Measurements from ENCODE around the gene MAPK8IP2.

MAPK8IP2 gene

GRCh38 chr22:50576806-50577696, 23.5 kb upstream of the MAPK8IP2 start:
- Histone ChIP-seq H3K36me3 (ENCODE audit: control insufficient read depth, insufficient read depth, low read length) (peaks cover 57% of the 10 kb centered on the region), H3K9ac (ENCODE audit: low read length) (no peak overlapping the region), H3K27ac (ENCODE audit: low read depth, low read length) (no peak overlapping the region), H3K27me3 (ENCODE audit: control insufficient read depth, insufficient read depth, low read length) (no peaks in the 10 kb centered on the region), H3K9me3 (ENCODE audit: control insufficient read depth, insufficient read depth, low read depth, low read length) (no peaks in the 10 kb centered on the region), H3K4me1 (ENCODE audit: control insufficient read depth, insufficient read depth, low read length) (peaks cover 4% of the 10 kb centered on the region; the same call in 1 of the 2 replicates), H3K4me3 (ENCODE audit: low read depth, low read length) (no peak overlapping the region)

- peaks cover 52% of the 10 kb centered on the region for H3K36me3 ChIP-seq (ENCODE audit: control insufficient read depth, insufficient read depth, low read length)
- no peaks in the 10 kb centered on the region for H3K9me3 ChIP-seq (ENCODE audit: control insufficient read depth, insufficient read depth, low read depth, low read length)
- no peaks in the 10 kb centered on the region for H3K27me3 ChIP-seq (ENCODE audit: control insufficient read depth, insufficient read depth, low read length)
- H3K4me1 ChIP-seq (ENCODE audit: control insufficient read depth, insufficient read depth, low read length) = peaks cover 4% of the 10 kb centered on the region; the same call in 1 of the 2 replicates
- H3K9ac ChIP-seq (ENCODE audit: low read length) = no peak overlapping the region
- no peak overlapping the region for H3K4me3 ChIP-seq (ENCODE audit: low read depth, low read length)
- no peak overlapping the region for H3K27ac ChIP-seq (ENCODE audit: low read depth, low read length)
These were observed 23.0 kb upstream of the MAPK8IP2 start for GRCh38 chr22:50577697-50577986.

GRCh38 chr22:50577987-50578775, 22.4 kb upstream of the MAPK8IP2 start, which contains the start of gene CPT1B:
Gene CPT1B, minus strand, starts transcription at chr22:50578427. Its CDS starts 512 bp downstream, at chr22:50577915.
- no peak within 1 kb of the TSS for H3K9ac ChIP-seq (ENCODE audit: low read length)
- no peak within 1 kb of the TSS for H3K4me3 ChIP-seq (ENCODE audit: low read depth, low read length)
- H3K36me3 ChIP-seq (ENCODE audit: control insufficient read depth, insufficient read depth, low read length) = peaks cover 47% of the 10 kb centered on the region
- H3K9me3 ChIP-seq (ENCODE audit: control insufficient read depth, insufficient read depth, low read depth, low read length) = no peaks in the 10 kb centered on the region
- no peaks in the 10 kb centered on the region for H3K27me3 ChIP-seq (ENCODE audit: control insufficient read depth, insufficient read depth, low read length)
- H3K27ac ChIP-seq (ENCODE audit: low read depth, low read length) = no peak within 1 kb of the TSS
- H3K4me1 ChIP-seq (ENCODE audit: control insufficient read depth, insufficient read depth, low read length) = peaks cover 4% of the 10 kb centered on the region; the same call in 1 of the 2 replicates

GRCh38 chr22:50578776-50579310, 21.8 kb upstream of the MAPK8IP2 start:
- Histone ChIP-seq H3K9ac (ENCODE audit: low read length) (no peak overlapping the region), H3K27ac (ENCODE audit: low read depth, low read length) (no peak overlapping the region), H3K9me3 (ENCODE audit: control insufficient read depth, insufficient read depth, low read depth, low read length) (no peaks in the 10 kb centered on the region), H3K36me3 (ENCODE audit: control insufficient read depth, insufficient read depth, low read length) (peaks cover 40% of the 10 kb centered on the region), H3K4me1 (ENCODE audit: control insufficient read depth, insufficient read depth, low read length) (peaks cover 6% of the 10 kb centered on the region; the same call in 1 of the 2 replicates), H3K27me3 (ENCODE audit: control insufficient read depth, insufficient read depth, low read length) (no peaks in the 10 kb centered on the region), H3K4me3 (ENCODE audit: low read depth, low read length) (no peak overlapping the region)

- peaks cover 6% of the 10 kb centered on the region; the same call in 1 of the 2 replicates for H3K4me1 ChIP-seq (ENCODE audit: control insufficient read depth, insufficient read depth, low read length)
- peaks cover 32% of the 10 kb centered on the region for H3K36me3 ChIP-seq (ENCODE audit: control insufficient read depth, insufficient read depth, low read length)
- H3K9me3 ChIP-seq (ENCODE audit: control insufficient read depth, insufficient read depth, low read depth, low read length) = no peaks in the 10 kb centered on the region
- no peak overlapping the region for H3K9ac ChIP-seq (ENCODE audit: low read length)
- H3K27ac ChIP-seq (ENCODE audit: low read depth, low read length) = no peak overlapping the region
- H3K4me3 ChIP-seq (ENCODE audit: low read depth, low read length) = no peak overlapping the region
- H3K27me3 ChIP-seq (ENCODE audit: control insufficient read depth, insufficient read depth, low read length) = no peaks in the 10 kb centered on the region
These were observed 20.8 kb upstream of the MAPK8IP2 start for GRCh38 chr22:50579752-50580151.

- H3K4me3 ChIP-seq (ENCODE audit: low read depth, low read length) = peak overlapping the region; percentile 88
- peaks cover 27% of the 10 kb centered on the region for H3K36me3 ChIP-seq (ENCODE audit: control insufficient read depth, insufficient read depth, low read length)
- H3K27me3 ChIP-seq (ENCODE audit: control insufficient read depth, insufficient read depth, low read length) = no peaks in the 10 kb centered on the region
- H3K27ac ChIP-seq (ENCODE audit: low read depth, low read length) = no peak overlapping the region
- H3K9me3 ChIP-seq (ENCODE audit: control insufficient read depth, insufficient read depth, low read depth, low read length) = no peaks in the 10 kb centered on the region
- peak overlapping the region; percentile 93 for H3K9ac ChIP-seq (ENCODE audit: low read length)
- peaks cover 6% of the 10 kb centered on the region; the same call in 1 of the 2 replicates for H3K4me1 ChIP-seq (ENCODE audit: control insufficient read depth, insufficient read depth, low read length)
These were observed 19.3 kb upstream of the MAPK8IP2 start for GRCh38 chr22:50581031-50581949.

GRCh38 chr22:50581950-50582492, 18.6 kb upstream of the MAPK8IP2 start:
- Histone ChIP-seq H3K9me3 (ENCODE audit: control insufficient read depth, insufficient read depth, low read depth, low read length) (no peaks in the 10 kb centered on the region), H3K4me3 (ENCODE audit: low read depth, low read length) (peak overlapping the region; percentile 88), H3K27me3 (ENCODE audit: control insufficient read depth, insufficient read depth, low read length) (no peaks in the 10 kb centered on the region), H3K36me3 (ENCODE audit: control insufficient read depth, insufficient read depth, low read length) (peaks cover 26% of the 10 kb centered on the region), H3K9ac (ENCODE audit: low read length) (peak overlapping the region; percentile 93), H3K27ac (ENCODE audit: low read depth, low read length) (peak overlapping the region; percentile 97; the same call in 1 of the 2 replicates), H3K4me1 (ENCODE audit: control insufficient read depth, insufficient read depth, low read length) (peaks cover 6% of the 10 kb centered on the region; the same call in 1 of the 2 replicates)

GRCh38 chr22:50582493-50583293, 17.9 kb upstream of the MAPK8IP2 start, which contains the start of gene CHKB:
Gene CHKB, minus strand, starts transcription at chr22:50582849. Its CDS starts 68 bp downstream, at chr22:50582781.
- peak within 1 kb of the TSS; percentile 93 for H3K9ac ChIP-seq (ENCODE audit: low read length)
- peaks cover 21% of the 10 kb centered on the region for H3K36me3 ChIP-seq (ENCODE audit: control insufficient read depth, insufficient read depth, low read length)
- H3K9me3 ChIP-seq (ENCODE audit: control insufficient read depth, insufficient read depth, low read depth, low read length) = no peaks in the 10 kb centered on the region
- no peaks in the 10 kb centered on the region for H3K27me3 ChIP-seq (ENCODE audit: control insufficient read depth, insufficient read depth, low read length)
- peaks cover 6% of the 10 kb centered on the region; the same call in 1 of the 2 replicates for H3K4me1 ChIP-seq (ENCODE audit: control insufficient read depth, insufficient read depth, low read length)
- peak within 1 kb of the TSS; percentile 88 for H3K4me3 ChIP-seq (ENCODE audit: low read depth, low read length)
- H3K27ac ChIP-seq (ENCODE audit: low read depth, low read length) = peak within 1 kb of the TSS; percentile 97

- Histone ChIP-seq H3K36me3 (ENCODE audit: control insufficient read depth, insufficient read depth, low read length) (peaks cover 21% of the 10 kb centered on the region), H3K9me3 (ENCODE audit: control insufficient read depth, insufficient read depth, low read depth, low read length) (no peaks in the 10 kb centered on the region), H3K4me3 (ENCODE audit: low read depth, low read length) (peak overlapping the region; percentile 88), H3K27me3 (ENCODE audit: control insufficient read depth, insufficient read depth, low read length) (no peaks in the 10 kb centered on the region), H3K27ac (ENCODE audit: low read depth, low read length) (no peak overlapping the region; the same call in 1 of the 2 replicates), H3K4me1 (ENCODE audit: control insufficient read depth, insufficient read depth, low read length) (peaks cover 6% of the 10 kb centered on the region; the same call in 1 of the 2 replicates), H3K9ac (ENCODE audit: low read length) (peak overlapping the region; percentile 71)
These were observed 17.2 kb upstream of the MAPK8IP2 start for GRCh38 chr22:50583294-50583861.

Measured in HUES6 (cell line).